Endothelial cell (in vitro differentiated cells): ENCODE measurements around the gene OSTF1. TPM values are rescaled to one million over a fixed set of nuclear protein-coding genes. Genes with fewer than 3 reads are reported as not detected.

Experiments
- DNase-seq: peaks from one replicate; pipeline ENCODE4 v3.0.0; 2021; ENCODE audit warnings: low spot score
- H3K27ac Mint-ChIP-seq: one replicate; pipeline ENCODE4 v1.8.0; 2021; ENCODE audit warnings: mixed read lengths, inconsistent platforms; ENCODE audit not compliant: unreplicated experiment
- H3K27me3 Mint-ChIP-seq: one replicate; pipeline ENCODE4 v1.8.0; 2021; ENCODE audit warnings: mild to moderate bottlenecking, moderate library complexity, mixed read lengths, inconsistent platforms; ENCODE audit not compliant: unreplicated experiment
- H3K36me3 Mint-ChIP-seq: one replicate; pipeline ENCODE4 v1.8.0; 2021; ENCODE audit warnings: mild to moderate bottlenecking, low read depth, mixed read lengths, inconsistent platforms; ENCODE audit not compliant: unreplicated experiment
- H3K4me1 Mint-ChIP-seq: one replicate; pipeline ENCODE4 v1.8.0; 2021; ENCODE audit warnings: mild to moderate bottlenecking, mixed read lengths, inconsistent platforms; ENCODE audit not compliant: unreplicated experiment
- H3K4me3 Mint-ChIP-seq: one replicate; pipeline ENCODE4 v1.8.0; 2021; ENCODE audit warnings: mild to moderate bottlenecking, mixed read lengths, inconsistent platforms; ENCODE audit not compliant: unreplicated experiment
- H3K9me3 Mint-ChIP-seq: one replicate; pipeline ENCODE4 v1.8.0; 2021; ENCODE audit warnings: mixed read lengths, inconsistent platforms; ENCODE audit not compliant: unreplicated experiment
- CTCF ChIP-seq: fragments of 200-600 bp; sonication (generic); IDR thresholded peaks from one replicate; pipeline ENCODE4 v1.5.0; 2021; ENCODE audit warnings: antibody characterized with exemption; ENCODE audit not compliant: unreplicated experiment
- total RNA-seq: library from RNA; stranded (reverse); fragmentation: NEBNext Ultra II Directional; extraction: Animal tissue kit (Norgen Biotek cat#: 25700); gene quantifications from one replicate; pipeline ENCODE4 v1.2.1, GENCODE V29; 2021; ENCODE audit not compliant: unreplicated experiment

Gene OSTF1
- total RNA-seq, 1 donor from 2014 or later = 51.4 TPM

GRCh38 chr9:75101004-75101588 is 12.8 kb downstream of the OSTF1 start:
- no peaks in the 10 kb centered on the region for H3K27me3 Mint-ChIP-seq
- peak overlapping the region; percentile 22 for H3K27ac Mint-ChIP-seq
- no peaks in the 10 kb centered on the region for H3K9me3 Mint-ChIP-seq
- H3K4me3 Mint-ChIP-seq = no peak overlapping the region
- TF ChIP-seq CTCF = no peak
- no peaks in the 10 kb centered on the region for H3K36me3 Mint-ChIP-seq
- no peak for DNase-seq
- peaks cover 7% of the 10 kb centered on the region for H3K4me1 Mint-ChIP-seq

- no peak overlapping the region for H3K27ac Mint-ChIP-seq
- no peak for DNase-seq
- TF ChIP-seq CTCF = no peak
- H3K9me3 Mint-ChIP-seq = no peaks in the 10 kb centered on the region
- no peaks in the 10 kb centered on the region for H3K36me3 Mint-ChIP-seq
- no peak overlapping the region for H3K4me3 Mint-ChIP-seq
- H3K4me1 Mint-ChIP-seq = peaks cover 7% of the 10 kb centered on the region
- H3K27me3 Mint-ChIP-seq = no peaks in the 10 kb centered on the region
Measured at GRCh38 chr9:75102177-75102790, 14.0 kb downstream of the OSTF1 start.

GRCh38 chr9:75104607-75105006 is 16.3 kb downstream of the OSTF1 start:
- Mint-ChIP-seq H3K4me3 (no peak overlapping the region), H3K27me3 (no peaks in the 10 kb centered on the region), H3K27ac (no peak overlapping the region), H3K9me3 (no peaks in the 10 kb centered on the region), H3K36me3 (no peaks in the 10 kb centered on the region), H3K4me1 (peaks cover 7% of the 10 kb centered on the region)
- no peak for TF ChIP-seq CTCF
- no peak for DNase-seq

GRCh38 chr9:75105019-75105540 is 16.8 kb downstream of the OSTF1 start:
- H3K4me3 Mint-ChIP-seq = no peak overlapping the region

More at GRCh38 chr9:75105019-75105540, 16.8 kb downstream of the OSTF1 start:
- no peak for TF ChIP-seq CTCF
- H3K4me1 Mint-ChIP-seq = peaks cover 7% of the 10 kb centered on the region
- H3K27ac Mint-ChIP-seq = no peak overlapping the region
- DNase-seq = no peak
- H3K9me3 Mint-ChIP-seq = no peaks in the 10 kb centered on the region
- no peaks in the 10 kb centered on the region for H3K27me3 Mint-ChIP-seq
- no peaks in the 10 kb centered on the region for H3K36me3 Mint-ChIP-seq
